PC-9 (cell line): Measurements from ENCODE around the gene SH3PXD2A.

Experiments
- CTCF ChIP-seq: fragments of 200-600 bp; sonication (generic); conservative IDR thresholded peaks from 2 replicates; pipeline ENCODE4 v1.6.1; 2017; ENCODE audit warnings: mixed run types, antibody characterized with exemption, mild to moderate bottlenecking, moderate library complexity
- EZH2 ChIP-seq: fragments of 200-600 bp; sonication (generic); IDR thresholded peaks from 2 replicates; pipeline ENCODE4 v1.8.0; 2017; ENCODE audit warnings: antibody characterized with exemption, low read depth

GRCh38 chr10:103703941-103704919 lies 151.1 kb downstream of the SH3PXD2A start:
- no peak for TF ChIP-seq CTCF
- TF ChIP-seq EZH2 = no peak
